ACHN (cell line): ENCODE results near the gene FAM184B.

Source experiments
- DNase-seq: peaks from one replicate; pipeline ENCODE4 v3.0.0-alpha.2; 2015
- in situ Hi-C: cut with HindIII; loops from 2 replicates; pipeline ENCODE4 v1.10.0; 2017; ENCODE audit warnings: low sequenced_read_pairs, low pct_ligation_motif_present, low pct_unique_long_range_greater_than_20kb

The FAM184B gene

DNA sequence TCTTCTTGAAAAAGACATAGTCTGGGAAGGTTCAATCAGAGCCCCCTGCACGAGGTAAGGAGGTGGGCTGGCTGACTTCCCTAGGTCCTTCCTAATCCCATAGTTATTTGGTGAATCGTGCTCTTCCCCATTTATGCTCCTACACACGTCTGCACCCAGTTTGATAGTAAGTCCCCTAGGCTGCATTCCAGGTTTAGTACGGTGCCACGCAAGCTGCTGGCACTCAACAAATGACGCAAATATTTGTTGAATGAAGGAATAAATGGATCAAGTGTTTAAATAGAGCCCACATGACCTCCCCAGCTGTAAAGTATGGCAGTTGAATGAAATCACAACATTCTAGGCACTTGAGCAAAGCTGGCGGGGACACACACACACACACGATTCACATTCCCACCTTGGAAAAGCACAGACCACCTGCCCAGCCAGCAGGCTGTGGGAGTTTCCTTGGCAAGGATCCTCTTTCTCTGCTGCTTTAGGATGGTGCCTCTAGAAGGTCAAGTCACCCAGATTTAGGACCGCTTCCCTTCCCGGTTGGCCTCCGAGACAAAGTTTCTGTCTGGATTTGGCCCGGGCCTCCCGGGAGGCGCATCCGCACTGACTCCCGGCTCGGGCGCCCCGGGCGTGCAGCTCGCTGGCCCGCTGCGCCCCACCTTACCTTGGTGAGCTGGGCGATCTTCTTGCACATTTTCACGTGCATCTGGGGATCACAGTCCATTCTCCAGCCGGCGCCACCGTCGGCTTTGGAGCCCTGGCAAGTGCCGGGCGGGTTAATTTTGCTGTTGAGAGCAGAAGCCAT, 721 bp downstream of the FAM184B start:
- in situ Hi-C loops = no loop called here
- DNase-seq = peak; percentile 4

GRCh38 chr4:17778431-17778830, 3.0 kb downstream of the FAM184B start:
- DNase-seq = no peak
- in situ Hi-C loops = no loop called here

DNA sequence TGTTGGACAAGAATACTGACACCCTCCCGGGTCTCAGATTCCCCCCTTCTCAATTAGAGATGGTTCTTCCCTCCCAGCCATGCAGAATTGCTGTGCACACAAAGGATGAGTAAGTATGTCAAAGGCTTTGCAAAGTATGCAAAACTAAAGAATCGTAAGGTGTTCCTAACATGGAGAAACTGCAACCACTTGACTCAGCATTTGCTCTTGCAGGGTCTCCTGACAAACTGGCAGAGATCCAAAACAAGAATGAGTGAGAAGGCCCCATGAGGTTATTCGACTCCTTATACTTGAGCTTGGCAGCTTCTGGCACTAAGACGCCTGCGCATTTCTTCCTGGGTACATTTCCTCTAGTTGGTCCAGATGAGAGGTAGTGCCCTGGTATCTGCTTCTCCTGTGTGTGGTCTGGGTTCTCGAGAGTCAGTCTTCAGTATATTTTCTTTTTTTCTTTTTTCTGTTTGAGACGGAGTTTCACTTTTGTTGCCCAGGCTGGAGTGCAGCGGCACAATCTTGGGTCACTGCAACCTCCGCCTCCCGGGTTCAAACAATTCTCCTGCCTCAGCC, 8.2 kb downstream of the FAM184B start:
- no peak for DNase-seq
- in situ Hi-C loops = no loop called here

DNA sequence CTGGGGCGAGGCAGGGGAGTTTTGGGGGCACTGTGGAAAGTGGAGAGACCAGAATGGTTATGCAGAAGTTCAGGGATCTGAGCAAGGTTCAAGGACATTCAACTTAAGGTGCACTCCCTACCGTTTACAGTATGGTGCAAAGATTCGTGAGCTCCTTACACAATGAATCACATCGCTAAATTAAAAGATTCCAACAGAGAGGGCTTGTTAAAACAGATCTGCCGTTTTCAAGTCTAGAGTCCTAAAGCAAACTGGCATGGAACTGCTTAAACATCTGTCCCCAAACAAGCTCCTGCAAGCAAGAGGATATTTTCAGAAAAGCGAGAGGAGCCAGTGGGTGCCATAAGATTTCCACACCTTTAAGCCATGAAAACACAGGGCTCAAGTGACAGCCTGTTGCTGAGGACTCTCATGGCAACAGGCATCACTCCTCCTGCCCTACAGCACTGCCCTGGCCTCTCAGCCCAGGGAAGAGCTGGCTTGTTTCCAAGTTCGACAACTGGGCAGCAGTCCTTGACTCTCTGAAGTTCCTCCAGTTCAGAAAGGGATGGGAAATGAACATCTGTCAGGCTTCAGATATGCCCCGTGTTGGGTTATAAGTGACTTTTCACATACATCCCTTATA, 10.0 kb downstream of the FAM184B start:
- no peak for DNase-seq
- in situ Hi-C loops = no loop called here

- in situ Hi-C loops = no loop called here
Observed at GRCh38 chr4:17770845-17771244, 10.6 kb downstream of the FAM184B start.

DNA sequence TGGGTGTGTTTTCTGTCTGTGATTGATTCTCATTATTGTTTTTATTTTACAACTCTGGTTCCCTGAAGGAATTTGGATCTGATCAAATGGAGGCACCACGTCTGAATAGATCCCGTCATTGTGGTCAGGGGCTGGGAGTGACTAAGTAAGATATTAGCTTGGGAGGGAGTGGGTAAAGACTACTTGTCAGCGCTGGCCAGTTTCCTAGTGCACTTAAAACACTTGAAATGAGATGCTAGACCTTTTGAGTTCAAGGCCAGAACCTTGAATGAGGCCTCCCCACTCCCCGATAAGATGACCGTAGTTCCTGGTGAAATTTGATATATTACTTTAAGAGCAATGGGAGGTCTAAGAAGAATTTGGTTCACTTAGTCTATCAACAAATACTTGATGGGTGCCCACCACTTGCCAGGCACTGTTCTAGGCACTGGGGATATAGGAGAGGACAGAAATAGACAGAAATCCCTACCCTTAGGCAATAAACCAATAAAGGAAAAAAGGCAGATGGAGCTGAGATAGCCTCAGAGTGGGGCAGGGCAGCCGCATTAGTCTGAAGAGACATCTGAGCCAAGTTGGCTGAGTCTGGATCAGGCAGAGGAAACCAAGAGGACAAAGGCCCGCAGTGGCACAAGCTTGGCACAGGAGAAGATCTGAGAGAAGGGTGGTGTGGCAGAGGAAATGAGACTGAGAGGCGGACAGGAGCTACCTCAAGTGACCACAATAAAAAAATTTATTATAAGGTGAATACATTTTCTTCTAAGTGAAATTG, 11.8 kb downstream of the FAM184B start:
- in situ Hi-C loops = no loop called here
- no peak for DNase-seq

More at GRCh38 chr4:17770845-17771244, 10.6 kb downstream of the FAM184B start:
- no peak for DNase-seq

GRCh38 chr4:17766826-17767458, 14.5 kb downstream of the FAM184B start:
- in situ Hi-C loops = no loop called here
- no peak for DNase-seq

DNA sequence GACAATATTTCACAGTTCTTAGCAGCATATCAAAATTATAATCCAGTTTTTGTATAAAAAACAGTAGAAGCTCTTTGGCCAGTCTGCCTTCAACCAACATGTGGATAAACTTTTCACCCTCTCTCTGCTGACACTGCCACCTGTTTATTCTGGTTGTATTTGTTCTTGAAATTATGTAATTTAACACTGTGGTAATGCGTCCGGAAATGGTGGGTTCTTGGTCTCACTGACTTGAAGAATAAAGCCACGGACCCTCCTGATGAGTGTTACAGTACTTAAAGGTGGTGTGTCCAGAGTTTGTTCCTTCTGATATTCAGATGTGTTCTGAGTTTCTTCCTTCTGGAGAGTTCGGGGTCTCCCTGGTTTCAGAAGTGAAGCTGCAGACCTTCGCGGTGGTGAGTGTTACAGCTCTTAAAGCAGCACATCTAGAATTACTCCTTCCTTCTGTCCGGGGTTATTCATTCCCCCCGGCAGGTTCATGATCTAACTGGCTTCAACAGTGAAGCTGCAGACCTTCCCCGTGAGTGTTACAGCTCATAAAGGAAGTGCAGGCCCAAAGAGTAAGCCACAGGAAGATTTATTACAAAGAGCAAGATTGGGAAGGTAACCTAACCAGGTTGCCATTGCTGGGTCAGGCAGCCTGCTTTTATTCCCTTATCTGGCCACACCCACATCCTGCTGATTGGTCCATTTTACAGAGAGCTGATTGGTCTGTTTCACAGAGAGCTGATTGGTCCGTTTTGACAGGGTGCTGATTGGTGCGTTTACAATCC, 15.7 kb downstream of the FAM184B start:
- DNase-seq = no peak
- in situ Hi-C loops = no loop called here

GRCh38 chr4:17763931-17764330, 17.5 kb downstream of the FAM184B start:
- DNase-seq = no peak

GRCh38 chr4:17763416-17763815, 18.0 kb downstream of the FAM184B start:
- DNase-seq = no peak
- in situ Hi-C loops = no loop called here

More at GRCh38 chr4:17763931-17764330, 17.5 kb downstream of the FAM184B start:
- in situ Hi-C loops = no loop called here

- in situ Hi-C loops = no loop called here
- DNase-seq = peak; percentile 43
Observed at GRCh38 chr4:17762726-17763125, 18.7 kb downstream of the FAM184B start.

- no peak for DNase-seq
- in situ Hi-C loops = no loop called here
Observed at GRCh38 chr4:17761062-17761461, 20.4 kb downstream of the FAM184B start.

GRCh38 chr4:17760626-17761025, 20.8 kb downstream of the FAM184B start:
- no peak for DNase-seq
- in situ Hi-C loops = no loop called here

DNA sequence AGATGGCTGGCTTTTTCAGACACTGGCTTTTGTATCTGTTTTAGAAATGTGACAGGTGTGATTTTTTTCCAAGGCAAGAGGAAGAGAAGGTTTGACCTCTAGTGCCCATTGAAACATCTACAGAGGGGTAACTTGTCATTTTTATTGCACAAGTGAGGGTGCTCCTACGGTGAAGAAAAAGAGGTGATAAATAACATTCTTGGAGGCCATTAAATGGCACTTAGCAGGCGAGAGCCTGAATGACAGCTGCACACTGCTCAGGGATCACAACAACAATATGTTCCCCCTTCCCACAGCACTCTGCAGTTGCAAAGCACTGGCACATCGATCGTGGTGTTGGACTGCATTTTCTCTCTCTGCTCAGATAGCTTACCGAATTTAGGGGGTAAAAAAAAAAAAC, 22.9 kb downstream of the FAM184B start:
- in situ Hi-C loops = no loop called here
- no peak for DNase-seq

DNA sequence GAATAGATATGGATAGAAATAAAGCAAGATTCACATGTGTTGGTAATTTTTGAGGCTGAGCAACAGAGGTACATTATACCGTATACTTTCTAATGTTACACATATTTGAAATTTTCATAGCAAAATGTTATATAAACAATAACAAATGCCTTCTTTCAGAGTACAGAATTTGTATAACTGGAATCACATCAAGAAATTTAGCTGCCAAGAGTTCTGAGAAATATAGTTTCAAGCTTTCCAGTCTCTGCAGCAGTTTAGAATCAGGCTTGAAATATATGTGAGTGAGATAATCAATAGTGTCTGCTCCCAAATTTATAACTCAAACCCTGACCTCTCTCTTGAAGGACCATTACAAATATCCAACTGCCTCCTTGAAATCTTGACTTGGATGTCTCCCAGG, 23.8 kb downstream of the FAM184B start:
- in situ Hi-C loops = no loop called here
- DNase-seq = no peak

DNA sequence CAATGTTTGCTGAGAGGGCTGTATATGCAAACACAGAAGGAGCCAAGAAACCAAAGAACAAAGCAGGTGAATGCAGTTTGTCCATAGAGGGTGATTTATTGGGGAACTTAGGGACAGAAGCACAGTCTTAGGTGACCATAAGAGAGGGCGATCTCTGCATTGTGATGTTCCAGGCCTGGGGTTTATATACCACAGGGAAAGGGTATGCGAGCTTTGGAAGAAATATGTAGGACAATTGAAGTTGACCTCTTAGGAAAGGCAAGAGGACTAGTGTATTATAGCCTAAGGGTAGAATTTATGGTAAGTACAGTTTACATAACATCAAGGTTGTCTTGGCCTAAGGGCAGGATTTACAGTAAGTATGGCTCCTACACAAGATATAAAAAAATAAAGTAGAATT, 27.8 kb downstream of the FAM184B start:
- DNase-seq = no peak
- in situ Hi-C loops = no loop called here

DNA sequence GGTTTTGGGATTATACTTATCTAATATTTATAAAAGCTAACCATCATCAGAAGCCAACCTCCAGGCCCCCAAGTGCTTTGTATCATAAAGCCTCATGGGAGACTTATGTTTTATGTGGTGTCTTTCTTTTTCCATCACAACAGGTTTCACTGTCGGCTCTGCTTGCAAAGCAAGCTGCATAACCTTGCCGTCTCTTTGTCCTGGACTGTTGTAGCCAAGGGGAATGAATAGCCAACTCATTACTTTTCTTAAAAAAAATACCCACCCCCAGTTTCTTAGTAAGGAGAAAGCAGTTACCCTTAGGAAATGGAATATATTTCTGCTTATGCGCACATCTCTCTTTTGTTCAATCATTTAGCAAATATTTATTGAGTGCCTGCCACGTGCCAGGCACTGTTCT, 40.7 kb downstream of the FAM184B start:
- no peak for DNase-seq
- in situ Hi-C loops = no loop called here

- DNase-seq = no peak
- in situ Hi-C loops = no loop called here
Observed at GRCh38 chr4:17736484-17736883, 44.9 kb downstream of the FAM184B start.
